Uterus (tissue), 2 donors: ENCODE measurements around the gene BACH2.

Source experiments
- CTCF ChIP-seq, 4 experiments: fragments of 200-600 bp in 2 of 4; fragments of 450-650 bp in 2 of 4; sonication (generic) in 2 of 4; IDR thresholded peaks; one replicate each; pipeline ENCODE4 v1.5.1; 2016 to 2019; ENCODE audit warnings: antibody characterized with exemption in 4 of 4, mild to moderate bottlenecking in 2 of 4, moderate library complexity in 1 of 4
- POLR2A ChIP-seq, 2 donors: fragments of 450-650 bp; IDR thresholded peaks; one replicate each; pipeline ENCODE4 v1.6.1; 2016; ENCODE audit warnings: antibody characterized with exemption in 2 of 2, mild to moderate bottlenecking in 1 of 2, moderate library complexity in 1 of 2

GRCh38 chr6:90323706-90324105 is 27.1 kb upstream of the BACH2 start:
- TF ChIP-seq POLR2A (IDR thresholded peaks at IDR 0.05) (no peak), CTCF (IDR thresholded peaks at IDR 0.05) (no peak)
